ENCODE data around the gene NFRKB.

NFRKB gene

GRCh38 chr11:129895126-129896041, at the start of gene NFRKB:
Gene NFRKB (minus strand): TSS chr11:129895578. CDS start chr11:129892849, 2,729 bp downstream.
- DNase-seq (ENCODE audit: low read depth in 2 of 2), result peak; percentile 81 to 82

- no peak for DNase-seq (ENCODE audit: low read depth in 2 of 2)
These were observed 49.3 kb upstream of the NFRKB start for GRCh38 chr11:129944696-129945095.

GRCh38 chr11:129943036-129943435, 47.7 kb upstream of the NFRKB start:
- DNase-seq (ENCODE audit: low read depth in 2 of 2), result no peak

- no peak for DNase-seq (ENCODE audit: low read depth in 2 of 2)
These were observed 44.1 kb upstream of the NFRKB start for GRCh38 chr11:129939510-129939909.

GRCh38 chr11:129938764-129939163, 43.4 kb upstream of the NFRKB start:
- no peak for DNase-seq (ENCODE audit: low read depth in 2 of 2)

GRCh38 chr11:129937592-129938238, 42.3 kb upstream of the NFRKB start:
- DNase-seq (ENCODE audit: low read depth in 2 of 2), result no peak

GRCh38 chr11:129935723-129936122, 40.3 kb upstream of the NFRKB start:
- no peak for DNase-seq (ENCODE audit: low read depth in 2 of 2)

GRCh38 chr11:129933891-129934290, 38.5 kb upstream of the NFRKB start:
- no peak for DNase-seq (ENCODE audit: low read depth in 2 of 2)

- DNase-seq (ENCODE audit: low read depth in 2 of 2), result no peak
These were observed 37.9 kb upstream of the NFRKB start for GRCh38 chr11:129933262-129933661.

GRCh38 chr11:129932381-129933067, 37.1 kb upstream of the NFRKB start:
- DNase-seq (ENCODE audit: low read depth in 2 of 2), result no peak

- no peak for DNase-seq (ENCODE audit: low read depth in 2 of 2)
These were observed 35.4 kb upstream of the NFRKB start for GRCh38 chr11:129930743-129931142.

- DNase-seq (ENCODE audit: low read depth in 2 of 2), result no peak
These were observed 34.9 kb upstream of the NFRKB start for GRCh38 chr11:129930296-129930695.

- no peak for DNase-seq (ENCODE audit: low read depth in 2 of 2)
These were observed 34.3 kb upstream of the NFRKB start for GRCh38 chr11:129929721-129930120.

- no peak for DNase-seq (ENCODE audit: low read depth in 2 of 2)
These were observed 33.7 kb upstream of the NFRKB start for GRCh38 chr11:129928923-129929692.

GRCh38 chr11:129922674-129923073, 27.3 kb upstream of the NFRKB start:
- DNase-seq (ENCODE audit: low read depth in 2 of 2), result no peak

- DNase-seq (ENCODE audit: low read depth in 2 of 2), result no peak
These were observed 23.0 kb upstream of the NFRKB start for GRCh38 chr11:129918361-129918760.

GRCh38 chr11:129917231-129917630, 21.9 kb upstream of the NFRKB start:
- no peak for DNase-seq (ENCODE audit: low read depth in 2 of 2)

- DNase-seq (ENCODE audit: low read depth in 2 of 2), result no peak
These were observed 15.9 kb upstream of the NFRKB start for GRCh38 chr11:129911298-129911697.

- DNase-seq (ENCODE audit: low read depth in 2 of 2), result no peak
These were observed 15.0 kb upstream of the NFRKB start for GRCh38 chr11:129910360-129910759.

GRCh38 chr11:129905402-129905801, 10.0 kb upstream of the NFRKB start:
- no peak for DNase-seq (ENCODE audit: low read depth in 2 of 2)

GRCh38 chr11:129896062-129896461, 684 bp upstream of the NFRKB start:
- no peak for DNase-seq (ENCODE audit: low read depth in 2 of 2)

Measured in stimulated activated CD8-positive, alpha-beta memory T cell treated with anti-CD3 and anti-CD28 coated beads, Interleukin-15, amount 100 ng/mL, for 48 hours (primary cell).